Measurements from ENCODE around the gene TSHZ2.
"Not testable (repeated sequence)": the region's sequence is repeated elsewhere in the genome, so short reads cannot be mapped to it uniquely, and the experiment has no call there.

Gene TSHZ2

GRCh38 chr20:53492212-53492611 lies 520.1 kb downstream of the TSHZ2 start:
- no peak for DNase-seq

- peak; percentile 38 for DNase-seq
These were observed 521.2 kb downstream of the TSHZ2 start for GRCh38 chr20:53493311-53493857.

- peak; percentile 32 for DNase-seq
These were observed 522.6 kb downstream of the TSHZ2 start for GRCh38 chr20:53494753-53495152.

GRCh38 chr20:53495398-53496092 lies 523.4 kb downstream of the TSHZ2 start:
- DNase-seq, result peak; percentile 44

GRCh38 chr20:53497246-53497645 lies 525.1 kb downstream of the TSHZ2 start:
- no peak for DNase-seq

- DNase-seq, result no peak
These were observed 526.2 kb downstream of the TSHZ2 start for GRCh38 chr20:53498341-53498740.

- no peak for DNase-seq
These were observed 528.5 kb downstream of the TSHZ2 start for GRCh38 chr20:53500651-53501050.

- no peak for DNase-seq
These were observed 530.7 kb downstream of the TSHZ2 start for GRCh38 chr20:53502820-53503219.

- DNase-seq, result no peak
These were observed 531.4 kb downstream of the TSHZ2 start for GRCh38 chr20:53503517-53503919.

GRCh38 chr20:53504106-53504505 lies 531.9 kb downstream of the TSHZ2 start:
- DNase-seq, result not testable (repeated sequence)

GRCh38 chr20:53510262-53510661 lies 538.1 kb downstream of the TSHZ2 start:
- no peak for DNase-seq

- no peak for DNase-seq
These were observed 538.5 kb downstream of the TSHZ2 start for GRCh38 chr20:53510704-53511103.

- no peak for DNase-seq
These were observed 539.9 kb downstream of the TSHZ2 start for GRCh38 chr20:53512076-53512475.

- no peak for DNase-seq
These were observed 541.0 kb downstream of the TSHZ2 start for GRCh38 chr20:53513168-53513488.

GRCh38 chr20:53513489-53514298 lies 541.5 kb downstream of the TSHZ2 start:
- DNase-seq, result no peak

- DNase-seq, result no peak
These were observed 543.6 kb downstream of the TSHZ2 start for GRCh38 chr20:53515749-53516148.

GRCh38 chr20:53517146-53517545 lies 545.0 kb downstream of the TSHZ2 start:
- DNase-seq, result no peak

- DNase-seq, result not testable (repeated sequence)
These were observed 549.3 kb downstream of the TSHZ2 start for GRCh38 chr20:53521421-53521820.

GRCh38 chr20:53522026-53522425 lies 549.9 kb downstream of the TSHZ2 start:
- DNase-seq, result no peak

- DNase-seq, result no peak
These were observed 550.5 kb downstream of the TSHZ2 start for GRCh38 chr20:53522696-53523095.

GRCh38 chr20:53523615-53524014 lies 551.5 kb downstream of the TSHZ2 start:
- not testable (repeated sequence) for DNase-seq

- peak; percentile 32 for DNase-seq
These were observed 552.6 kb downstream of the TSHZ2 start for GRCh38 chr20:53524589-53525312.

GRCh38 chr20:53527196-53527595 lies 555.0 kb downstream of the TSHZ2 start:
- DNase-seq, result no peak

Measured in eye (tissue), 1 donor.